Hematopoietic multipotent progenitor cell treated with erythropoietin and hydrocortisone succinate and interleukin-3 and kit ligand, for 8 days (in vitro differentiated cells): Measurements from ENCODE around the gene CDH13.

ENCODE experiments used
- DNase-seq: peaks from one replicate; pipeline ENCODE4 v3.0.0-alpha.2; 2015

The CDH13 gene

GRCh38 chr16:82626791-82627261 is at the start of gene CDH13:
Gene CDH13 (plus strand): TSS chr16:82626969.
- DNase-seq: no peak

- DNase-seq: no peak
These were observed 46.4 kb upstream of the CDH13 start for GRCh38 chr16:82580298-82580890.

GRCh38 chr16:82582975-82583374 is 43.8 kb upstream of the CDH13 start:
- no peak for DNase-seq

GRCh38 chr16:82583422-82583821 is 43.3 kb upstream of the CDH13 start:
- DNase-seq: no peak

GRCh38 chr16:82584553-82585152 is 42.1 kb upstream of the CDH13 start:
- DNase-seq: no peak

- no peak for DNase-seq
These were observed 41.1 kb upstream of the CDH13 start for GRCh38 chr16:82585675-82586074.

GRCh38 chr16:82586130-82586529 is 40.6 kb upstream of the CDH13 start:
- no peak for DNase-seq

- no peak for DNase-seq
These were observed 39.5 kb upstream of the CDH13 start for GRCh38 chr16:82587289-82587688.

- DNase-seq: no peak
These were observed 37.4 kb upstream of the CDH13 start for GRCh38 chr16:82589407-82589806.

GRCh38 chr16:82594114-82594513 is 32.7 kb upstream of the CDH13 start:
- no peak for DNase-seq

GRCh38 chr16:82598771-82599170 is 28.0 kb upstream of the CDH13 start:
- no peak for DNase-seq

- DNase-seq: no peak
These were observed 24.7 kb upstream of the CDH13 start for GRCh38 chr16:82601989-82602640.

GRCh38 chr16:82603784-82604411 is 22.9 kb upstream of the CDH13 start:
- DNase-seq: no peak

GRCh38 chr16:82605076-82605475 is 21.7 kb upstream of the CDH13 start:
- DNase-seq: no peak

- DNase-seq: no peak
These were observed 20.7 kb upstream of the CDH13 start for GRCh38 chr16:82605863-82606620.

- no peak for DNase-seq
These were observed 17.6 kb upstream of the CDH13 start for GRCh38 chr16:82609140-82609539.

- DNase-seq: no peak
These were observed 14.5 kb upstream of the CDH13 start for GRCh38 chr16:82612263-82612662.

GRCh38 chr16:82616356-82616755 is 10.4 kb upstream of the CDH13 start:
- DNase-seq: no peak

- no peak for DNase-seq
These were observed 5.0 kb upstream of the CDH13 start for GRCh38 chr16:82621781-82622180.

GRCh38 chr16:82623241-82623640 is 3.5 kb upstream of the CDH13 start:
- DNase-seq: no peak

- DNase-seq: no peak
These were observed 1.5 kb upstream of the CDH13 start for GRCh38 chr16:82625066-82625968.

- DNase-seq: no peak
These were observed 1.3 kb downstream of the CDH13 start for GRCh38 chr16:82628088-82628423.
